Jurkat, Clone E6-1 (cell line): ENCODE results near the gene LRRC75A.
"Not testable (repeated sequence)": the region's sequence is repeated elsewhere in the genome, so short reads cannot be mapped to it uniquely, and the experiment has no call there.

Experiments
- DNase-seq: peaks from one replicate; pipeline ENCODE4 v3.0.0-alpha.2; 2011; ENCODE audit warnings: low read depth, low spot score
- H3K4me3 ChIP-seq: 2 replicates; pipeline ENCODE4 v1.5.1; 2011; ENCODE audit warnings: mild to moderate bottlenecking, low read length, control low read depth, moderate library complexity

LRRC75A gene

GRCh38 chr17:16440901-16441629 lies 50.9 kb downstream of the LRRC75A start:
- DNase-seq = no peak
- H3K4me3 ChIP-seq = peak overlapping the region; percentile 84

GRCh38 chr17:16440354-16440753 lies 51.6 kb downstream of the LRRC75A start:
- DNase-seq = not testable (repeated sequence)
- peak overlapping the region; percentile 84 for H3K4me3 ChIP-seq

GRCh38 chr17:16439811-16440351 lies 52.1 kb downstream of the LRRC75A start:
- no peak for DNase-seq
- peak overlapping the region; percentile 84 for H3K4me3 ChIP-seq

GRCh38 chr17:16439303-16439791 lies 52.6 kb downstream of the LRRC75A start:
- no peak for DNase-seq
- H3K4me3 ChIP-seq = peak overlapping the region; percentile 84

GRCh38 chr17:16438557-16439302 lies 53.3 kb downstream of the LRRC75A start:
- peak overlapping the region; percentile 84 for H3K4me3 ChIP-seq
- peak; percentile 100 for DNase-seq

- no peak for DNase-seq
- peak overlapping the region; percentile 84 for H3K4me3 ChIP-seq
These were observed 53.8 kb downstream of the LRRC75A start for GRCh38 chr17:16438173-16438556.

- DNase-seq = no peak
- no peak overlapping the region for H3K4me3 ChIP-seq
These were observed 54.9 kb downstream of the LRRC75A start for GRCh38 chr17:16437083-16437482.

- H3K4me3 ChIP-seq = no peak overlapping the region
- DNase-seq = no peak
These were observed 55.8 kb downstream of the LRRC75A start for GRCh38 chr17:16435925-16436886.

- DNase-seq = no peak
- no peak overlapping the region for H3K4me3 ChIP-seq
These were observed 57.3 kb downstream of the LRRC75A start for GRCh38 chr17:16434662-16435061.

- no peak overlapping the region for H3K4me3 ChIP-seq
These were observed 58.5 kb downstream of the LRRC75A start for GRCh38 chr17:16433514-16433913.

GRCh38 chr17:16432017-16432416 lies 60.0 kb downstream of the LRRC75A start:
- no peak for DNase-seq

More at GRCh38 chr17:16433514-16433913, 58.5 kb downstream of the LRRC75A start:
- no peak for DNase-seq

GRCh38 chr17:16430650-16431049 lies 61.3 kb downstream of the LRRC75A start:
- no peak for DNase-seq
- H3K4me3 ChIP-seq = no peak overlapping the region

More at GRCh38 chr17:16432017-16432416, 60.0 kb downstream of the LRRC75A start:
- H3K4me3 ChIP-seq = no peak overlapping the region

GRCh38 chr17:16429083-16429482 lies 62.9 kb downstream of the LRRC75A start:
- no peak for DNase-seq
- H3K4me3 ChIP-seq = no peak overlapping the region

- peak; percentile 73 for DNase-seq
- H3K4me3 ChIP-seq = no peak overlapping the region
These were observed 63.7 kb downstream of the LRRC75A start for GRCh38 chr17:16428098-16428882.

GRCh38 chr17:16427020-16427419 lies 65.0 kb downstream of the LRRC75A start:
- no peak for DNase-seq
- no peak overlapping the region for H3K4me3 ChIP-seq

GRCh38 chr17:16425698-16426659 lies 66.0 kb downstream of the LRRC75A start:
- no peak overlapping the region for H3K4me3 ChIP-seq
- no peak for DNase-seq

- no peak for DNase-seq
- no peak overlapping the region for H3K4me3 ChIP-seq
These were observed 66.8 kb downstream of the LRRC75A start for GRCh38 chr17:16425202-16425601.
